Fibroblast of skin of abdomen (primary cell): ENCODE data around the gene RRAGA.
"Not testable (repeated sequence)": the region's sequence is repeated elsewhere in the genome, so short reads cannot be mapped to it uniquely, and the experiment has no call there.

Experiments
- DNase-seq: peaks from one replicate; pipeline ENCODE4 v3.0.0-alpha.2; 2013

The RRAGA gene

DNA sequence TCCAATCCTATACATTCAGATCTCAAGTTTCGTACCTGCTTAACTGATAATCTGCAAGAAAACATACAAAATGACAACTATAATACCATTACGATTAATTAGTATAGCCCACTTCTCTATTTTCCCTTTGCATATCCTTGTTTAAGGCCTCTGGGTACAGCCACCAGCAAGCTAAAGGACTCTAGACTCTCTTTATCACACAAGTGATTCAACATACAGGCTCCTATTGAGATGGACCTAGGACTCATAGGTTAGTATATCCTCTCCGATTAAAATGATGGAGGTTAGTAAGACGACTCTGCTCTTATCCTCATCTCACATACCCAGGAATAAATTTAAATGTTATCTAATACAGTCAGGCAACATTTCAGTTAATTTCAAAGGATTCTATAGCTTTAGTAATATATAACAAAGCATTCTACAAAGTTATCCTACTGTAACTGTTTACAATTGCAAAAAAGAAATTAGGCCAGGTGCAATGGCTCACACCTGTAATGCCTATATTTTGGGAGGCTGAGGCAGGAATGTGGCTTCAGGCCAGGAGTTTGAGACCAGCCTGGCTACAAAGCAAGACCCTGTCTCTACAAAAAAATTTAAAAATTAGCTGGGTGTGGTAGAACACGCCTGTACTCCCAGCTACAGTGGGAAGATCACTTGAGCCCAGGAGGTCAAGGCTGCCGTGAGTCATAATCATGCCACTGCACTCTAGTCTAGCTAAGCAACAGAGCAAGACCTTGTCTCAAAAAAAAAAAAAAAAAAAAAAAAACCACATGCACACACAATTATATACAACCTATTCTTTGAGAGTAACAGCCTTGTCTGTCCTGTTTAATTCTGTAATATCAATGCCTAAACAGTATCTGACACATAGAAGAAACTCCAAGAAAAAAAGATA, 38.1 kb downstream of the RRAGA start:
- DNase-seq: no peak

GRCh38 chr9:19097431-19097830, 48.2 kb downstream of the RRAGA start:
- DNase-seq: not testable (repeated sequence)
